Smooth muscle cell (in vitro differentiated cells): ENCODE measurements around the gene DLEC1. TPM values are rescaled to one million over a fixed set of nuclear protein-coding genes. Genes with fewer than 3 reads are reported as not detected.

ENCODE experiments used
- DNase-seq: peaks from one replicate; lab custom pipeline; 2025; ENCODE audit not compliant: unreplicated experiment; lab: John Stamatoyannopoulos, UW
- H2AFZ ChIP-seq: fragments of 200-600 bp; sonication (generic); 2 replicates; pipeline ENCODE4 v1.6.0; 2016; ENCODE audit warnings: antibody characterized with exemption, low read depth, mild to moderate bottlenecking
- H3F3A ChIP-seq: fragments of 200-600 bp; sonication (generic); 2 replicates; pipeline ENCODE4 v1.6.0; 2017; ENCODE audit warnings: antibody characterized with exemption, low read depth
- H3K27ac ChIP-seq: fragments of 200-600 bp; sonication (generic); 2 replicates; pipeline ENCODE4 v1.5.1; 2016; ENCODE audit warnings: low read depth, mild to moderate bottlenecking
- H3K27me3 ChIP-seq: fragments of 200-600 bp; sonication (generic); 2 replicates; pipeline ENCODE4 v1.6.1; 2016; ENCODE audit warnings: low read depth, mild to moderate bottlenecking
- H3K36me3 ChIP-seq: fragments of 200-600 bp; sonication (generic); 2 replicates; pipeline ENCODE4 v1.5.1; 2016; ENCODE audit warnings: low read depth
- H3K4me1 ChIP-seq: fragments of 200-600 bp; sonication (generic); 2 replicates; pipeline ENCODE4 v1.5.1; 2016; ENCODE audit warnings: low read depth
- H3K4me2 ChIP-seq: fragments of 200-600 bp; sonication (generic); 2 replicates; pipeline ENCODE4 v1.6.0; 2016; ENCODE audit warnings: mild to moderate bottlenecking
- H3K4me3 ChIP-seq: fragments of 200-600 bp; sonication (generic); 2 replicates; pipeline ENCODE4 v1.5.1; 2016; ENCODE audit warnings: mild to moderate bottlenecking
- H3K79me2 ChIP-seq: fragments of 200-600 bp; sonication (generic); 2 replicates; pipeline ENCODE4 v1.6.0; 2016; ENCODE audit warnings: low read depth, mild to moderate bottlenecking
- H3K9ac ChIP-seq: fragments of 200-600 bp; sonication (generic); 2 replicates; pipeline ENCODE4 v1.6.0; 2016; ENCODE audit warnings: low read depth
- H3K9me3 ChIP-seq: fragments of 200-600 bp; sonication (generic); replicated peaks from 2 replicates; pipeline ENCODE4 v1.5.1; 2016; ENCODE audit warnings: low read depth
- H4K20me1 ChIP-seq: fragments of 200-600 bp; sonication (generic); 2 replicates; pipeline ENCODE4 v1.6.0; 2016; ENCODE audit warnings: low read depth
- WGBS: methylation state at CpG from one replicate; pipeline ENCODE4 v1.1.7; 2016; ENCODE audit warnings: low lambda C conversion rate; 5-methylcytosine and 5-hydroxymethylcytosine counted together
- polyA plus RNA-seq: library from polyadenylated mRNA; unstranded; fragments of >200 nt; fragmentation: Nextera tagmentation; extraction: Ambion mirVana; gene quantifications from 2 replicates; pipeline ENCODE4 v1.2.1, GENCODE V29; 2016
- total RNA-seq: library from RNA; depleted of rRNA; stranded (reverse); fragments of >200 nt; gene quantifications from 2 replicates; pipeline ENCODE4 v1.2.3, GENCODE V29; 2014
- TF ChIP-seq, protein P1 (sequence below): fragments of 200-600 bp; sonication (generic); IDR thresholded peaks from 2 replicates; pipeline ENCODE4 v1.5.1; 2017; ENCODE audit warnings: borderline replicate concordance, mild to moderate bottlenecking, antibody characterized with exemption; ENCODE audit not compliant: insufficient read depth, poor library complexity, severe bottlenecking

The DLEC1 gene
- total and polyA plus RNA-seq, 2 experiments from 2014 or later, result 0.27 to 0.61 TPM

DNA sequence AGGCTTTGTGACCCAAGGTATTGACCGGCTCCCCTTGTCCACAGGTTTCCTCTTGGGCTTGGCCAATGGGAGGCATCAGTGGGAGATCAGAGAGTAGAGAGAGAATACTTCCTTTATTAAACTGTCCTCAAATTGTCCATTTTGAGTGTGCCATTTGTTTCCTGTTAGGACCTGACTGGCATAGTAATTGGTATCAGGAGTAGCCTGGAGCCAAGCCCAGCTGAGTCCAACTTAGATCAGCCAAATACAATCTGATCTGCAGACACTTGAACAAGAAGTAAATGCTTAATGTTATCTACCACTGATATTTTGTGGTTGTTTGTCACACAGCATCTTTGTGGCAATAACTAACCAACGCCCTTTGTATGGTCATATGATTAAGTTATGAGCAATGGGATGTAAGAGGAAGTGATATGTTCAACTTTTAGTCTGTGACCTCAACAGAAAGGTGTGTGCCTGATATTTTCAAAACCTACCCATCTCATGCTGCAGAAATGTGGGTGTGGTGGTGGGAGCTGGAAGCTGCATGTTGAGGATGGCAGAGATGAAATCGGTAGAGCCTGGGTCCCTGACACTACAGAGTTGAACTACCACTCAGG lies 112.8 kb downstream of the DLEC1 start:
- Histone ChIP-seq H3K27me3 (no peaks in the 10 kb centered on the region), H3K4me1 (no peaks in the 10 kb centered on the region), H3K9me3 (peaks cover under 1% of the 10 kb centered on the region), H4K20me1 (no peaks in the 10 kb centered on the region), H2AFZ (no peak overlapping the region), H3K27ac (peak overlapping the region; percentile 94), H3K36me3 (no peaks in the 10 kb centered on the region), H3K4me2 (no peak overlapping the region), H3K79me2 (no peaks in the 10 kb centered on the region), H3K9ac (peak overlapping the region; percentile 18), H3F3A (no peaks in the 10 kb centered on the region), H3K4me3 (no peak overlapping the region)
- TF ChIP-seq, protein P1, sequence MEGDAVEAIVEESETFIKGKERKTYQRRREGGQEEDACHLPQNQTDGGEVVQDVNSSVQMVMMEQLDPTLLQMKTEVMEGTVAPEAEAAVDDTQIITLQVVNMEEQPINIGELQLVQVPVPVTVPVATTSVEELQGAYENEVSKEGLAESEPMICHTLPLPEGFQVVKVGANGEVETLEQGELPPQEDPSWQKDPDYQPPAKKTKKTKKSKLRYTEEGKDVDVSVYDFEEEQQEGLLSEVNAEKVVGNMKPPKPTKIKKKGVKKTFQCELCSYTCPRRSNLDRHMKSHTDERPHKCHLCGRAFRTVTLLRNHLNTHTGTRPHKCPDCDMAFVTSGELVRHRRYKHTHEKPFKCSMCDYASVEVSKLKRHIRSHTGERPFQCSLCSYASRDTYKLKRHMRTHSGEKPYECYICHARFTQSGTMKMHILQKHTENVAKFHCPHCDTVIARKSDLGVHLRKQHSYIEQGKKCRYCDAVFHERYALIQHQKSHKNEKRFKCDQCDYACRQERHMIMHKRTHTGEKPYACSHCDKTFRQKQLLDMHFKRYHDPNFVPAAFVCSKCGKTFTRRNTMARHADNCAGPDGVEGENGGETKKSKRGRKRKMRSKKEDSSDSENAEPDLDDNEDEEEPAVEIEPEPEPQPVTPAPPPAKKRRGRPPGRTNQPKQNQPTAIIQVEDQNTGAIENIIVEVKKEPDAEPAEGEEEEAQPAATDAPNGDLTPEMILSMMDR, result no peak
- 93% methylated on average over 3 of the region's 3 CpGs for WGBS
- DNase-seq, result no peak

DNA sequence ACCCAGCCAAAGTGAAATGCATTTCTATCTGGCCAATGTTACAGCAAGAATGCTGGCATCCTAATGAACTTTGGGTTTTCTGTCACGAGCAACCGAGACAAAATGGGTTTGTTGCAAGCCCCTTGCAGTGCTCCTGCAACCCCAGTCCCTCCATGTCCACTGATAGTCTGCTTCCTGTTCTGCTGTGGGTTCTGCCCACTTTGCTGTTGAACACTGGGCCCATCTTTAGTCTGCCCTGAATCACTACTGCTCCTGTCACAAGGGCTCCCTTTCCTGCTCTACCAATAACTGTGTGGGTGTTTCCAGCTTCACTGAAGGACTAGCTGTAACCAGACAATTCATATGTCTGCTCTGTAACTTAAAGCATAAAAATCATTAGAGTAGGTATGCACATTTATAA lies 113.6 kb downstream of the DLEC1 start:
- TF ChIP-seq, protein P1, result no peak
- Histone ChIP-seq H4K20me1 (no peaks in the 10 kb centered on the region), H3K4me3 (no peak overlapping the region), H3F3A (no peaks in the 10 kb centered on the region), H3K4me1 (no peaks in the 10 kb centered on the region), H3K9ac (peak overlapping the region; percentile 72), H3K4me2 (no peak overlapping the region), H3K79me2 (no peaks in the 10 kb centered on the region), H3K27me3 (no peaks in the 10 kb centered on the region), H2AFZ (no peak overlapping the region), H3K27ac (peak overlapping the region; percentile 94), H3K9me3 (no peaks in the 10 kb centered on the region), H3K36me3 (no peaks in the 10 kb centered on the region)
- 98% methylated on average over 2 of the region's 2 CpGs for WGBS
- DNase-seq, result no peak

DNA sequence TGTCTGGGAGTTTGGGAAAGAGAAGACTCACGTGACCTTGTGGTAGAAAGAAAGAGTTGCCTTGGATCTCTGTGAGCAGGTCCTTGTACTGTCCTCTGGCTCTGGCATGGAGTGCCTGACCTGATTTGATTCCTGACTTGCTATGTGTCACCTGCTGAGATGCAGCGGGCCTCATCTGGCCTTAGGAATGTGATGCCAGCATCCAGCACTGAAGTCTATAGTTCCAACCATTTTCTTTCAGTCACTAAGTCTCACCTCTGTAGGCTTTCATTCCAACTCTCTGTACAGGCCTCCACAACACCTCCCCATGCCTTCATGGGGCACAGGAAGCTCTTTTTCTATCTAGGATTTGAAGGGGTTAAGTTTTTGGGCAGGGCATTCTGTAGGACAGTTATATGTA lies 114.2 kb downstream of the DLEC1 start:
- no peaks in the 10 kb centered on the region for H3K27me3 ChIP-seq
- no peak overlapping the region for H2AFZ ChIP-seq
- H3K4me1 ChIP-seq, result no peaks in the 10 kb centered on the region
- WGBS, result 88% methylated on average over 2 of the region's 2 CpGs
- no peak for DNase-seq
- H3K27ac ChIP-seq, result peak overlapping the region; percentile 94
- no peak overlapping the region for H3K4me2 ChIP-seq
- no peaks in the 10 kb centered on the region for H3K79me2 ChIP-seq
- H3K9ac ChIP-seq, result peak overlapping the region; percentile 72
- H3K9me3 ChIP-seq, result no peaks in the 10 kb centered on the region
- H3K4me3 ChIP-seq, result no peak overlapping the region
- H4K20me1 ChIP-seq, result no peaks in the 10 kb centered on the region
- TF ChIP-seq, protein P1, result no peak
- H3K36me3 ChIP-seq, result no peaks in the 10 kb centered on the region
- no peaks in the 10 kb centered on the region for H3F3A ChIP-seq

DNA sequence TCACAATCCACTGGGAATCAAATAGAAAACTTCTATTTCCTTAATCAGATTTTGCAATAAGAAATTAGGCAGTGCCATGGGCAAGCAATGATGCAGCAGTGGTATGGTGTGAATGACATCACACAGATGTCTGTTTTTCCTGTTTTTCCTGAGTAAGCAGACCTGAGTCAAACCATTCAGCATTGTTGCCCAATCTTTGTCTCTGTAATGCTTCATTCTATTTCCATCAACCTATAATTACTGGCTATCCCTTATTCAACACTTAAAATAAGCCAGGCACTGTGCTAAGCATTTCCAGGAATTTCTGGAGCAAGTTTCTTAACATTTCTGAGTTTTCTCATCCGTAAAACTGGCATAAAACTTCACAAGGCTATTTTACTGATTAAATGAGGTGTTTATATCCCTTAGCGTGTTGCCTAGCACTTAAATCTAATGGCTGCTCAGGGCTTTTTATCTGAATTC lies 115.1 kb downstream of the DLEC1 start:
- peak overlapping the region; percentile 94 for H3K27ac ChIP-seq

More for the DNA sequence above, 115.1 kb downstream of the DLEC1 start:
- WGBS, result 42% methylated on average over 2 of the region's 2 CpGs
- TF ChIP-seq, protein P1, result no peak
- peak overlapping the region; percentile 72 for H3K9ac ChIP-seq
- H3K4me3 ChIP-seq, result no peak overlapping the region
- H3K79me2 ChIP-seq, result no peaks in the 10 kb centered on the region
- no peaks in the 10 kb centered on the region for H3F3A ChIP-seq
- H3K9me3 ChIP-seq, result no peaks in the 10 kb centered on the region
- H4K20me1 ChIP-seq, result no peaks in the 10 kb centered on the region
- no peaks in the 10 kb centered on the region for H3K36me3 ChIP-seq
- DNase-seq, result no peak
- peak overlapping the region; percentile 22 for H3K4me2 ChIP-seq
- H3K27me3 ChIP-seq, result no peaks in the 10 kb centered on the region
- no peaks in the 10 kb centered on the region for H3K4me1 ChIP-seq
- H2AFZ ChIP-seq, result no peak overlapping the region
